DMS153 treated with DMSO at 0.1 percent for 48 hours (cell line): ENCODE measurements around the gene GPR55.

Experiments used
- DNase-seq: peaks from one replicate; lab custom pipeline; 2025; ENCODE audit not compliant: unreplicated experiment; lab: John Stamatoyannopoulos, UW

Gene GPR55

DNA sequence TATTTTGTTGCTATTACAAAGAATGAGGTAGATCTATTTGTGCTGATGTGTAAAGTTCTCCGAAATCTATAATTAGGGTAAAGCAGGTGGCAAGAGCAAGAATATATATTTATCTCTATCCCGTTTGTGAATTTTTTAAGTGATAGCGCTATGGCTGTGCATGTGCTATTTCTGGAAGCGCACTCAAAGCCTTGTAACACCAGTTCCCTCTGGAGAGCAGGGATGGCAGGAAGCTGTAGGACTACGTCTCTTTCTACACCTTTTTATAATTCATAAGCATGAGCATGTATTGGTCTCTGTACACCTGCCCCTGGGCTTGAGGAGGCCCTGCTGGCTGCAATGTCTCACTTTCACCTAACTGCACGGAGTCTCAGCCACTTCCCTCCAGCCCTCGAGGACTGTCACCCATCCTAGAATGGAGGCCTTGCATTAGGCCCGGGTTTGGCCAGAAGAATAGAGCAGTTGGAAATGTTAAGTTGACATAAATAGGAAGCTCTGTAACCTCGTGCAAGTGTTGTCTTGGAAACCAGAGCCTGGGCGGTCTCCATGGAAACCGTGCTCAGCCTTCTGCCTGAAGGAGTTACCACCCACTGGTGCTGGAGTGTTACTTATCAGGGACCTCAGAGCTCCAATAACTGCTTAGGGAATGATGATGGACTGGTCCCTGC, 39.4 kb downstream of the GPR55 start:
- no peak for DNase-seq

GRCh38 chr2:230881840-230882239, 43.2 kb downstream of the GPR55 start:
- DNase-seq = no peak

DNA sequence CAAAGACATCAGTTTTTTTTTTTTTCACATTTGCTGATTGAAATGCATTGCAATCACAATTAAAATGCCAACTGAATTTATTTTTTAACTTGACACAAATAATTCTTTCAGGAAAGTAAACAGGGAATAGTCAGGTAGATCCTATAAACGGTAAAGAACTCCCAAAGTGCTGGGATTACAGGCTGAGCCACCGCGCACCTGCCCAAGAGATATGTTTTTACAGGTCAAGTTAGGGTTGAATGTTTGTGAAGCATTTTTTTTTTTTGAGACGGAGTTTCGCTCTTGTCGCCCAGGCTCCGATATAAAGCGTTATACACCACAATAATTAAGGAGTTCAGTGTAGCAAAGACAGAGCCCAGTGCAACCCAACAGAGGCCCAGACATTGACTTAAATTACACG, 45.2 kb downstream of the GPR55 start:
- DNase-seq = no peak

- no peak for DNase-seq
These were observed 45.7 kb downstream of the GPR55 start for GRCh38 chr2:230879271-230879882.

DNA sequence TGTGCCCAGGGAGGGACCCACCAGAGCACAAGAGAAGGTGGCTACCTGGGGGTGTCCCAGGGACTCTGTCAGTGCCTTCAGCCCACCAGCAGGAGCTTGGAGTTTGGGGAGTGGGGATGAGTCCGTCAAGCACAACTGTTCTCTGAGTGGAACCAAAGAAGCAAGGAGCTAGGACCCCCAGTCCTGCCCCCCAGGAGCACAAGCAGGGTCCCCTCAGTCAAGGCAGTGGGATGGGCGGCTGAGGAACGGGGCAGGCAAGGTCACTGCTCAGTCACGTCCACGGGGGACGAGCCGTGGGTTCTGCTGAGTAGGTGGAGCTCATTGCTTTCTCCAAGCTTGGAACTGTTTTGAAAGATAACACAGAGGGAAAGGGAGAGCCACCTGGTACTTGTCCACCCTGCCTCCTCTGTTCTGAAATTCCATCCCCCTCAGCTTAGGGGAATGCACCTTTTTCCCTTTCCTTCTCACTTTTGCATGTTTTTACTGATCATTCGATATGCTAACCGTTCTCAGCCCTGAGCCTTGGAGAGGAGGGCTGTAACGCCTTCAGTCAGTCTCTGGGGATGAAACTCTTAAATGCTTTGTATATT, 46.3 kb downstream of the GPR55 start:
- DNase-seq = no peak

- DNase-seq = no peak
These were observed 47.1 kb downstream of the GPR55 start for GRCh38 chr2:230877759-230878598.

GRCh38 chr2:230877116-230877758, 47.8 kb downstream of the GPR55 start:
- no peak for DNase-seq

DNA sequence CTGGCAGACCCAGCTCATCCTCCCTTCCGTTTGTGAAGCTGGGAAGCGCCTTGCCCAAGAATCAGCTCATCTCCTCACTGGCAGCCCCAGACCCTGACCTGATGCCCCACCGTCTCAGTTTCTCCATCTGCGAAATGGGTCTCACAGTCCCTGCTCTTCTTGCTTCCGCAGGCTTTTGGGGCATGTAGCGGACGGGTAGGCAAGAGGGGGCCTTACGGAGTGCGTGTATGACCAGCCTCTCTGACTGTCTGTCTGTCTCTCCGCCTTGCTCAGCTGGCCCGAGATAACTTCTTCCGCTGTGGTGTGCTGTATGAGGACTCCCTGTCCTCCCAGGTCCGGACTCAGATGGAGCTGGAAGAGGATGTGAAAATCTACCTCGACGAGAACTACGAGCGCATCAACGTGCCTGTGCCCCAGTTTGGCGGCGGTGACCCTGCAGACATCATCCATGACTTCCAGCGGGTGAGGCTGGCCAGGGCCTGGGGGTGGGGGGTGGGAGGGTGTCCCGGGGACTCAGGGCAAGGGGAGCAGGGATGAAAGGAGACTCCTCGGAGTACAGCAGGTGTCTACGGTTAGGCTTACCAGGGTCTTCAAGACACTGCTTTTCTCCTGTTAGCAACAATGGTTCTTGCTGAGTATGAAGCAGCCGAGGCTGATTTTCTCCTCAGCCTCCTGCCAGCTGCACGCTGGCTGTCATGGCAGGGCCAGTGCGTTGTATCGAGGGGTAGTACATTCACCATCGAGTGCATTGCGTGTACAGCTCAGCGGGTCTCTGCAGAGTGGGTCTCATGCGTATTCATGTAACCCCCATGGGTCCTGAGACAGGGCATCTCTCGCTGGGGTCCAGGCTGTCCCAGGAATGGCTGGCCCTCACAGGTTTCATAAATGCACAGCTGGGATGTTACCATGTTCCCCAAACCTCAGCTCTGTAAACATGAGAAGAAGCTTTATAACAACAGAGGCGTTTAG, 49.4 kb downstream of the GPR55 start:
- no peak for DNase-seq

GRCh38 chr2:230874876-230875275, 50.2 kb downstream of the GPR55 start:
- no peak for DNase-seq

- no peak for DNase-seq
These were observed 50.6 kb downstream of the GPR55 start for GRCh38 chr2:230874456-230874855.

DNA sequence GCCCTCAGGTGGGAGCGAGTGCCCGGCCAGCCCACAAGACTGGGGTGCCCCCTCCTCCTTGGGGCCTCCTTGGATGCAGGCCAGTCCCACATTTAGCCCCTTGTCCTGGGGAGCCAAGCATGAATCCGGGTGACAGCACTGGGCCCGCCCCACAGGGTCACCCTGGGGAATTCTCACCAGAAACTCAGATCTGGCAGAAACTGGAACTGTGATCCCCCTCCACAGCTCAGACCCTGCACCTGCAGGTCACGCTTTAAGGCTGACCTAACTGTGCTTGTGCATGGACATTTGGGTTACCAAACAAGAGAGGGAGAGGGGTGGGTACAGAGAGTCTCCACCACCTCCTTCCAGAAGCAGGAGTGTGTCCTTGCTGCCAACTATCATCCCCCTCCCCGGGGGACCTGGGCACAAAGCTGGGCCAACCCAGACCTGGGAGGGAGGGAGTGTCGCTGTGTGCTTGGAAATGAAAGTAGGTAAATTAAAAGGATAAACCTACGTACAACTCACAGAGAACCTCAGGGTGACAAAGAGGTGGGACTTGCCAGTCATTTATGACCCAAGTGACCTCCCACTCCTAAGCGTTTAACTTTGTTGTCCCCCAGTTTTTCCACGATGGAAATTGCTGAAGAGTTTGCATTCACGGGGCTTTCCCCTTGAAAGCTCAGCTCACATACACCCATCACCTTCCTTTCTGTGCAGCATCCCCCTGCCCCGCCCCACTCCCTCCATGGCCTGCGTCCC, 51.2 kb downstream of the GPR55 start:
- no peak for DNase-seq

DNA sequence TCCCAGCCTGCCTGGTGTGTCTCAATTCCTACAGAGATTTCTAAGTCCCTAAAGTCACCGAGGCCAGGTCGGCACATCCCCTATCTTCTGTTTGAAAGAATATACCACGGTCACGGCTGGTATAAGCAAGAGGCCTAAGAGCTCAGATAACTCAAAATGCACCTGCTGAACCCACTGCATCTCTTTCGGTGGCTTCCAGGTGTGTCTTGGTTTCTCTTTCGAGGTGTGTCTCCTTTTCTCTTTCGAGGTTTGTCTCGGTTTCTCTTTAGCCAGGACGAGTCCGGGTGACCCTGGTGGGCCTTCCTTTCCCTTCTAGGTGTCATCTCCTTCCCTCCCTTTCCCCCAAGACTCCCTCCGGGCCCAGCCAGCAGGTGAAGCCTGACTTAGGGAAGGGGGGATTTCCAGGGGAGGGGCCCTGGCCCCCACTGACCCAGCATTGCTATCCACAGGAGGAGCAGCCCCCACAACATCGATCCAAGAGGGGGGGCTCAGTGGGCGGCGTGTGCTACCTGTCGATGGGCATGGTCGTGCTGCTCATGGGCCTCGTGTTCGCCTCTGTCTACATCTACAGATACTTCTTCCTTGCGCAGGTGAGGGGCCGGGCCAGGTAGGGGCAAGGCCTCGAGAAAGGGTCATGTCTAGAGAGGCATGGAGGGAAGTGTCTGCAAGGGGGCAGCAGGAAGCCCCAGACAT, 51.9 kb downstream of the GPR55 start:
- no peak for DNase-seq

DNA sequence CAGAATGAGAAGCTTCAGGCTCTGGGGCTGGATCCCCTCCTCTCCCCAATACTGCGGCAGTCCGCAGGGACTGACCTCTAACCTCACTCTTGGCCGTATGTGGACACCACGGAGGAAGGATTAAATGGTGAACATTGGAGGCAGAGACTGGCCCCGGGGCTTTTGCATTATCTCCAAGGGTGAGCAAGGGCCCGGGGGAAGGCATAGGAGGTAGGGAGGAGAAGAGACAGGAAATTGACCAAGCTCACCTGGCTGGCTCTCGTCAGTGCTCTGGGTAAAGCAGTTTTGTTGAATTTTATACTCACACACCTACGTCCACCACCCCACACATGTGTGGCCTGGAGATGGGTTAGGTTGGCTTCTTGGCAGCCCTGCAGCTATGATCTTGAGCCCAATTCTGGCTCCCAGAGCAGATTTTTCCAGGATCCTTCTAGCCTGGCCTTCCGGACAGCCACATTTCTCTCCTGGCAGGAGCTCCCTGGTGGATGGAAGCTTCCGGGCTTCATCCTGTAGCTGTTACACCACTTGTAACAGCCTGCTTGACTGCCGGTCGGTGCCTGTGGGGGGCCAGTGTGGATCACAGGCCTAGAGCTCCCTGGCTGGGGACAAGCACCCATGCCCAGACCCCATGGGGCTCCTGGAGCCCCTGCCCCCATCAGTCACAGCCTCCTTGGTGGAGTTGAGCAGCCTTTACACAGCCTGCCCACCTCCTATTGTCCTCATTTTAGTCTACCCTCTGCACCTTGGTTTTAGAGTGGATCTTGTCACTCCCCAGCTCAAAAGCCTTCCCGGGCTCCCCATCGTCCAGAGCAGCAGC, 52.7 kb downstream of the GPR55 start:
- DNase-seq = no peak

- DNase-seq = no peak
These were observed 53.5 kb downstream of the GPR55 start for GRCh38 chr2:230871361-230872150.

- no peak for DNase-seq
These were observed 54.3 kb downstream of the GPR55 start for GRCh38 chr2:230870544-230871360.

- DNase-seq = no peak
These were observed 55.0 kb downstream of the GPR55 start for GRCh38 chr2:230869914-230870543.
